Transverse colon (tissue), 4 donors: Measurements from ENCODE around the gene PDCL3.

ENCODE experiments used
- CTCF ChIP-seq, 5 experiments: fragments of 200-600 bp in 3 of 5; fragments of 450-650 bp in 2 of 5; sonication (generic) in 3 of 5; IDR thresholded peaks; 1 replicate in 2 of 5; 2 replicates in 3 of 5; pipeline ENCODE4 v1.5.1; 2016 to 2017; ENCODE audit warnings: antibody characterized with exemption in 5 of 5, inconsistent platforms in 3 of 5, mild to moderate bottlenecking in 2 of 5, moderate library complexity in 1 of 5
- EP300 ChIP-seq: sonication (generic); formaldehyde crosslinking; IDR thresholded peaks from one replicate; pipeline ENCODE4 v1.6.1; 2017; ENCODE audit warnings: antibody characterized with exemption, low read depth
- POLR2A ChIP-seq: fragments of 450-650 bp; IDR thresholded peaks from one replicate; pipeline ENCODE4 v1.6.1; 2016; ENCODE audit warnings: antibody characterized with exemption, mild to moderate bottlenecking, moderate library complexity
- POLR2AphosphoS5 ChIP-seq, 3 donors: sonication (generic); formaldehyde crosslinking; IDR thresholded peaks; one replicate each; pipeline ENCODE4 v1.6.1; 2016; ENCODE audit warnings: antibody characterized with exemption in 3 of 3

GRCh38 chr2:100613719-100614118, 50.9 kb downstream of the PDCL3 start:
- no peak for TF ChIP-seq POLR2A
- no peak for TF ChIP-seq CTCF (IDR thresholded peaks at IDR 0.05)
- TF ChIP-seq POLR2AphosphoS5 (IDR thresholded peaks at IDR 0.05): no peak
- TF ChIP-seq EP300: no peak
